GM18907 (cell line): ENCODE results near the gene FAM111B.

Experiments used
- ATAC-seq: cut with Tn5 transposase; IDR thresholded peaks from one replicate; pipeline ENCODE4 v1.9.1; 2021; ENCODE audit warnings: mild to moderate bottlenecking, moderate library complexity; ENCODE audit not compliant: unreplicated experiment

The FAM111B gene

GRCh38 chr11:59152312-59152951 lies 45.4 kb downstream of the FAM111B start:
- peak; percentile 76 for ATAC-seq

DNA sequence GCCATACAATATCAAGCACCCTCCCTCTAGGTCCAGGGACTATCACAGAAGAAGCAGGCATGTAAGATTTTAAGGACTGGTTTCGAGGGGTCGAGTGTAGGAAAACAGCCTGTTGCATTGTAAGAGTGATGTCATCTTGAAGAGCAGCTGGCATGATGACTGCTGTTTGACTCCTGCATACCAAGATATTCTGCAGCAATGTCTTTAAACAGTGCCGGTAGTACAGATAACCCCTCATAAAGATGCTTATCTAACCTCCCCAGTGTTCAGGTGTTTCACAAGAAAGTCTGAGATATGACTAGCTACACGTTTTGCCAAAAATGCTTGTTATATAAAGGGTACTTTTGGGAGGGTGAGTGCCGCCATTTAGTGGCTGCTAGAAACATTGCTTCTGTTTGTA lies 47.6 kb downstream of the FAM111B start:
- no peak for ATAC-seq

DNA sequence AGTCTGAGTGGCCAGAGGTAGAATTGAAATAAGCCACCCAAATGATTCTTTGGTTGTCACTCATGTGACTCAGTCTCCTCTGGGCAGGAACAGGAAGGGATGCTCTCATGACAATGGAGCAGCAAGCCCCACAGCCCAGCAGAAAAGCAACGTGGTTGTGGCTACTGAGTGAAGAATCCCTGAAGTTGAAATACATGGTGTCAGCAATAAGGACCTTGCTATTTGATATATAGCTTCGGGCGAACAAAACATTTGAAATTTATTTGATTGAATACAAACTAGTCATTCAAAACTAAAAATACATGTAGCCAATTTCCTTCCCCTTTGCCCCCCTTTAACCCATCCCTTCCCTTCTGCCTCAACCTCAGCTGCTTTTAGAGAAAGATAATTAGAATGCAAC lies 50.4 kb downstream of the FAM111B start:
- no peak for ATAC-seq

DNA sequence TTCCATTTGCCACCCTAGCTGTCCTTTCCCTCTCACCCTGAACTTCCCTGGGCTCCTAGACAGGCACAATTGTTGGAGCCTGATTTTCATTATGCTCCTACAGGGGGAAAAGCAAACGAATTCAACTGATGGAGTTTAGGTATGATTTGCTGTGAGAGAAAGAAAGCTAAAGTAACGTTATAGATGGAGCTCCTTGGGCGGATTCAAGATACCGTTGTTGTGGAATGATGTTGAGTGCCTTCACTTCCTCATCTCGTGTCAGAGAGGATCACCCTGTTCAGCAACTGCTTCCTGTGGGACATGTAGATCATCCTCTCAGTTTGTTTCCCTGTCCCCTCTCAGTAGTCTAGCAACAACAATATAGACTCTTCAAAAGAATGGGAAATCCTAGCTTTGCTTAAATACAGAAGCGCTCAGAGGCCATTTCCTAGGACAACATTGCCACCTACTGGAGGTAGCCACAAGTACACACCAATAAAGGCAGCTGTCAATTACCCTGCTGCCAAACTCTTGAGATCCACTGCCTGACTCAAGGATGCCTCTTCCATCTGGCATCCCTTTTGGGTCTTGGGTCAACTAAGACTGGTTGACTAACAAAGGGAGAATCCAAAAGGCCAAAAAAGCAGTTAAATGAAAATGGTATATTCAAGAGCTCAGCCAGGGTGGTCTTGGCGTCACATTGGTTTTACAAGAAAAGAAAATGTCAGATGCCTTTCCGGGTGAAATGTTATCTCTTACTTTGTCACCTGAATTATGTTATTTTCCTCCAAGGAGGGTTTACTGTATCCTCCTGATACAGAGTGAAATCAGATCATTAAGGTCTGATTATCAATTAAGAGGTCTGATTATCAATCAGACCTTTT lies 51.4 kb downstream of the FAM111B start:
- ATAC-seq = peak; percentile 91

- no peak for ATAC-seq
Measured at GRCh38 chr11:59164028-59164427, 57.0 kb downstream of the FAM111B start.

- peak; percentile 82 for ATAC-seq
Measured at GRCh38 chr11:59171508-59172322, 64.7 kb downstream of the FAM111B start, which contains the start of gene DTX4. TSS of gene DTX4 (plus strand) at chr11:59172132. CDS start at chr11:59172596, 464 bp downstream.

GRCh38 chr11:59172345-59173079 lies 65.5 kb downstream of the FAM111B start:
- ATAC-seq = peak; percentile 40

- no peak for ATAC-seq
Measured at GRCh38 chr11:59173080-59173963, 66.3 kb downstream of the FAM111B start.

GRCh38 chr11:59173964-59174663 lies 67.1 kb downstream of the FAM111B start:
- no peak for ATAC-seq

GRCh38 chr11:59174664-59175033 lies 67.6 kb downstream of the FAM111B start:
- no peak for ATAC-seq

DNA sequence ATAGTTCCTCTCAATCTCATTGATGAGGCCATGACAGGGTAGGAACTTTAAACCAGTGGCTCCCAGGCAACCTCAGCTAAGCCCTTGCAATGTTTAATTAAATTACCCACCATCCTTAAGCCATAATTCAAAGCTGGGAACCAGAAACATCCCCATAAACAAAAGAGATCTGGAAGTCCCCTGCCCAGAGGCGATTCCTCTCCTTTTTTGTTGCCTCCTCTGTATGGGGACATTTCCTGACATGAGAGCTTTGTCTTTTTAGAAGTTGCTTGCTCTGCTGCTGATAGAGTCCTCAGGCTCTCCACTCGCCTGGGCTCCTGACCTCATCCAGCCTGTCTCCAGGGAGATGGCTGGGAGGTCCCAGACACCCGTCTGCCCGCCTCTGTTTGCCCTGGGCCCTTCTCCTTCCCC lies 68.1 kb downstream of the FAM111B start:
- no peak for ATAC-seq

DNA sequence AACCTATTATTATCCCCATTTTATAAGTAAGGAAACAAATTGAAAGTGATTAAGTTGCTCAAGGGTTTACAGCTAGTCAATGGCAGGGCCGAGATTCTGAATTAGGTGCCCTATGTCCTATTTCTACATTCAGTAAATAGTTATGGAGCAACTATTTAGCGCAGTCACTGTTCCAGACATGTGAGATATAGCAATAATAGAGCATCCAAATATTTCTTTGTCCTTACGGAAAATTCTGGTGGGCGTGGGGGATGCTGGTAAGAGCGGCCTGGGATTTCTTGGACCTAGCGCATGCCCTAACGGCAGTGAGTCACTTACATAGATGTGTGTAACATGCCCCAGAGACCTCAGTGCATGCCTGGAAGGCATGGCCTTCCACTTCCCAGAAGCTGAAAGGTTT lies 69.3 kb downstream of the FAM111B start:
- ATAC-seq = no peak
